ENCODE data around the gene RPS15.

Gene RPS15

DNA sequence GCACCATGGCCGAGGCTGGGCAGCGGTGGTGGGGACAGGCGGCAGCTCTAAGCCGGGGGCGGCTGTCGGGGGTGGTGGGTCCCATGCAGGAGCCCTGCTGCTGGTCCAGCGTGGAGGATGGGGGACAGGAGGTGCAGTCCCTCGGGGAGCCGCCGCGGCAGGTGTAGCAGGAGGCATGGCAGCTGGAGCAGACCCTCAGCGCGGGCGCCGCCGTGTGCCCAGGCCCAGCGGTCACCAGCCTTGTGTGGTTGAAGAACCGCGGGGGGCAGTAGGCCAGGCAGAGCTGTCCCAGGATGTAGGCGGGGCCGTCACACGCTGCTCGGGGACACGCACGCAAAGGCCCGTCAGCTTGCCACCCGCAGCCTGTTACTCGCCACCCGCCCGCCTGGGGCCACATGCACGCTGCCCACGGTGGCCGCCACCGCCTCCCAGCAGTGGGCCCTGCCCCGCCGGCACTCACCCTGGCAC is 43.7 kb downstream of the RPS15 start:
- Histone ChIP-seq H3K9me3 (ENCODE audit: severe bottlenecking) (no peaks in the 10 kb centered on the region), H3K27ac (no peak overlapping the region), H3K27me3 (ENCODE audit: insufficient read depth, low read depth, severe bottlenecking) (no peaks in the 10 kb centered on the region), H3K36me3 (peaks cover 11% of the 10 kb centered on the region), H3K4me3 (ENCODE audit: low read depth, low read length) (no peak overlapping the region)
- DNase-seq: no peak
- TF ChIP-seq, protein P1, sequence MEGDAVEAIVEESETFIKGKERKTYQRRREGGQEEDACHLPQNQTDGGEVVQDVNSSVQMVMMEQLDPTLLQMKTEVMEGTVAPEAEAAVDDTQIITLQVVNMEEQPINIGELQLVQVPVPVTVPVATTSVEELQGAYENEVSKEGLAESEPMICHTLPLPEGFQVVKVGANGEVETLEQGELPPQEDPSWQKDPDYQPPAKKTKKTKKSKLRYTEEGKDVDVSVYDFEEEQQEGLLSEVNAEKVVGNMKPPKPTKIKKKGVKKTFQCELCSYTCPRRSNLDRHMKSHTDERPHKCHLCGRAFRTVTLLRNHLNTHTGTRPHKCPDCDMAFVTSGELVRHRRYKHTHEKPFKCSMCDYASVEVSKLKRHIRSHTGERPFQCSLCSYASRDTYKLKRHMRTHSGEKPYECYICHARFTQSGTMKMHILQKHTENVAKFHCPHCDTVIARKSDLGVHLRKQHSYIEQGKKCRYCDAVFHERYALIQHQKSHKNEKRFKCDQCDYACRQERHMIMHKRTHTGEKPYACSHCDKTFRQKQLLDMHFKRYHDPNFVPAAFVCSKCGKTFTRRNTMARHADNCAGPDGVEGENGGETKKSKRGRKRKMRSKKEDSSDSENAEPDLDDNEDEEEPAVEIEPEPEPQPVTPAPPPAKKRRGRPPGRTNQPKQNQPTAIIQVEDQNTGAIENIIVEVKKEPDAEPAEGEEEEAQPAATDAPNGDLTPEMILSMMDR (IDR thresholded peaks at IDR 0.05; ENCODE audit: low read depth, low read length): no peak

DNA sequence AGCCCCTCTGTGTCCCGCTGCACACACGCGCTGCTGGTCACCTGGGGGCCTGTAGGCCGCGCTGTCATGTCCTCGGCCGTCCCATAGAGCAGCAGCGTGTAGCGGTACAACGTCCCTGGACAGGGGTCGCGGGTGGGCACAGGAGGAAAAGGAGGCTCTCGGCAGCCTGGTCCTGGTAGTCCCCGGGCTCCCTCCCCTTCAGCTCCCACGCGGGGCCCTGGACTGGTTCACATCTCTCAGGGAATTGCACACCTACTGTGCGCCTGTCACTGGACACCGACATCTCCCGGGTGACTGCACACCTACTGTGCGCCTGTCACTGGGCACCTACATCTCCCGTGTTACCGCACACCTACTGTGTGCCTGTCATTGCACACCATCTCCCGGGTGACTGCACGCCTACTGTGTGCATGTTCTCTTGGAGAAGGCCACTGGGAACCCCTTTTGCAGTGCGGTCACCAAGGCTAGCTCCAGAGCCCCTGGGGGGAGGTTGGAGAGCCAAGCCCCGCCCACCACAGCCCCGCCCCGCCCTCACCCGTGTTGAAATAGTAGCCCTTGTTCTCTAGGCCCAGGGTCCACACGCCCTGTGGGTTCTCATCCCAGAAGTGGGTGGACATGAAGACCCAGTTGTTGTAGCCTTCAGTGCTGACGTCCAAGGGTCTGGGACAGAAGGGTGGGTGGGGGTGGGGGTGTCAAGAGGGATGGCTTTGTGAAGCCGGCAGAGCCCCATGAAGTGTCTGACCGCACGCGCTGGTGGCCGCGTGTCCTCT is 44.4 kb downstream of the RPS15 start:
- no peak for DNase-seq
- TF ChIP-seq, protein P1 (IDR thresholded peaks at IDR 0.05; ENCODE audit: low read depth, low read length): no peak
- Histone ChIP-seq H3K9me3 (ENCODE audit: severe bottlenecking) (no peaks in the 10 kb centered on the region), H3K36me3 (peaks cover 5% of the 10 kb centered on the region), H3K4me3 (ENCODE audit: low read depth, low read length) (no peak overlapping the region), H3K27me3 (ENCODE audit: insufficient read depth, low read depth, severe bottlenecking) (no peaks in the 10 kb centered on the region), H3K27ac (no peak overlapping the region)

DNA sequence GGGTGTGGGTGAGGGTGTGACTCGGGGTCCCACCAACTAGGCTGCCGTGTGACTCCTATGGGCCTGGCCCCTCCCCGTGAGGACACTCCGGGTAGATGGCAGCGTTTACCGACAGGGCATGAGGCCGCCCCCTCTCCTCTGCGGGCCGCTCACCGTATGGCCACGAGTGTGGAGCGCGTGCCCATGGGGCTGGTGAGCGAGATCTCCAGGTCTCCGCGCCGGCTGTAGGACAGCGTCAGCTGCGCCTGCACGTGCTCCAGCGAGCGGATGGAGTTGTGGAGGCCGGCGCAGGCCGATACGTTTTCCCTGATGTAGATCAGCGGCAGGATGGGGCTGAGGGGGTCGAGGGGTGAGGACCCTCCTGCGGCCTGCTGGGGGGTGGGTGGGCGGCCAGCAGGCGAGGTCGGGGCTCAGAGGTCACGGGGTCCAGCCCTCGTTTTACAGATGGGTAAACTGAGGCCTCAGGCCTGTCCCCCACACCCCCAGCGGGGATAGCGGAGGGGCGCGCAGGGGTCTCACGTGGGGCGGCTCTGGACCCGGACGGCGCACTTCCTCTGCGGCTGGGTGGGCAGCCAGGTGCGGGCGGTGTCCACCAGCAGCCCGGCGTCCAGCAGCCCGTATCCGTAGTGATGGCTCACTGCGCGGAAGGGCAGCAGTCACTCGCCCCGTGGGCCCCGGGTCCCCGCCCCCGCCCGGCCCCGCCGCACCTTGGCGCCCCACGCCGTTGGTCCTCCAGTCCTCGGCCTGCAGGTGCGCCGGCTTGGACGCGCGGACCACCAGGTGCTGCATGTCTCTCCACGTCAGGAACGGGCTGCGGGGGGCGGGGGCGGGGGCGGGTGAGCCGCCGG is 45.2 kb downstream of the RPS15 start:
- no peak overlapping the region for H3K4me3 ChIP-seq (ENCODE audit: low read depth, low read length)
- H3K27me3 ChIP-seq (ENCODE audit: insufficient read depth, low read depth, severe bottlenecking): no peaks in the 10 kb centered on the region
- no peaks in the 10 kb centered on the region for H3K36me3 ChIP-seq
- no peak for DNase-seq
- TF ChIP-seq, protein P1 (IDR thresholded peaks at IDR 0.05; ENCODE audit: low read depth, low read length): no peak
- no peak overlapping the region for H3K27ac ChIP-seq
- no peaks in the 10 kb centered on the region for H3K9me3 ChIP-seq (ENCODE audit: severe bottlenecking)

DNA sequence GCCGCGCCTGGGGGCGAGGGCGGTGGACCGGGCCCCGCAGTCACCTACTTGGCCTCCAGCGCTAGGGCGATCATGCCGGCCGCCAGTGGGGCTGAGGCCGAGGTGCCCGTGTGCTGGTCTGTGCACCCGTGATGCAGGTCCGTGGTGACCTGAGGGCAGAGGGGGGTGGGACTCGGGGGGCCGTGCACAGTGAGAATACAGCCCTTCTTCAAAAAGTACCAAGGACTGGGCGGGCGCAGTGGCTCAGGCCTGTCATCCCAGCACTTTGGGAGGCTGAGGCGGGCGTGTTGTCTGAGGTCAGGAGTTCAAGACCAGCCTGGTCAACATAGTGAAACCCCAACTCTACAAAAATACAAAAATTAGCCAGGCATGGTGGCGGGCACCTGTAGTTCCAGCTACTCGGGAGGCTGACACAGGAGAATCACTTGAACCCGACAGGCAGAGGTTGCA is 45.8 kb downstream of the RPS15 start:
- DNase-seq: no peak
- H3K9me3 ChIP-seq (ENCODE audit: severe bottlenecking): no peaks in the 10 kb centered on the region
- no peak overlapping the region for H3K4me3 ChIP-seq (ENCODE audit: low read depth, low read length)
- no peaks in the 10 kb centered on the region for H3K36me3 ChIP-seq
- H3K27me3 ChIP-seq (ENCODE audit: insufficient read depth, low read depth, severe bottlenecking): no peaks in the 10 kb centered on the region
- TF ChIP-seq, protein P1 (IDR thresholded peaks at IDR 0.05; ENCODE audit: low read depth, low read length): no peak
- no peak overlapping the region for H3K27ac ChIP-seq

DNA sequence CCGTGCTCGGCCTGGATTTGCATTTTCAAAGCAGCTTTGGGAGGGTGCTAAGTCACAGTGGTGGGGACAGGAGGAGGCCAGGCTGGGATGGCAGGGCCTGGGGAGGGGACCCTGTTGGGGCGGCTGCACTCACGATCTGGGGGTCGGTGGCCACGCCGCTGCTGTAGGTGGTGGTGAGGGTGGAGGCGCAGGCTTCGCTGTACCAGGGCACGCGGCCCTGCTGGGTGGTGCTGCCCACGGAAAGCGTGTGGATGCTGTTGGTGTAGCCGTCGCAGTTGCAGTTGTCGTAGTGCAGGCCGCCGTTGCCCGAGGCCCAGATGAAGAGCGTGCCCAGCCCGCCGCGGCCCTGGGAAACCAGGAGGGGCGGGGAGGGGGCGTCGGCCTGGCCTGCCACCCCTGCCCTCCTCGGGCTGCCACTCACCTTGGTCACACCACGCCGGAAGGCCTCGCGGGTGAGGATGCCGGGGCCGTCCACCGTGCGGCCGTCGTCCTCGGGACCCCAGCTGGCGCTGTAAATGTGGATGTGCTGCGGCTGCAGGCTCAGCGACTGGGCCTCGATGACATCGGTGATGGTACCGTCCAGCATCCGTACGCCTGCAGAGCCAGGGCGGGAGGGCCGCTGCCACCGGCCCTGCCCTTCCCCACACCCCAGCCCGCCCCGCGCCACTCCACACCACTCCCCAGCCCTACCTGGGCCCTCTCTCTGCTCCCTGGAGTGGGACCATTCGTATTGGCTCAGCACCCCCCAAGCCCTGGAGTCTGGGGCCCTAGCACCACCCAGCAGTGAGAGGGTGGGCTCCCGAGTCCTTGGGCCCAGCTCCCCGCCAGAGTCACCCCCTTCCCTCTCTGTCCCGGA is 48.8 kb downstream of the RPS15 start:
- no peak for DNase-seq
- no peaks in the 10 kb centered on the region for H3K36me3 ChIP-seq
- TF ChIP-seq, protein P1 (IDR thresholded peaks at IDR 0.05; ENCODE audit: low read depth, low read length): no peak
- H3K27me3 ChIP-seq (ENCODE audit: insufficient read depth, low read depth, severe bottlenecking): no peaks in the 10 kb centered on the region
- no peak overlapping the region for H3K4me3 ChIP-seq (ENCODE audit: low read depth, low read length)
- H3K27ac ChIP-seq: no peak overlapping the region
- no peaks in the 10 kb centered on the region for H3K9me3 ChIP-seq (ENCODE audit: severe bottlenecking)
